IgD-negative memory B cell (primary cell): ENCODE data around the gene ARNT2. TPM values are rescaled to one million over a fixed set of nuclear protein-coding genes. Genes with fewer than 3 reads are reported as not detected.

Experiments used
- H3K27ac Mint-ChIP-seq, 3 donors: one replicate each; pipeline ENCODE4 v1.8.0; 2020 to 2022; ENCODE audit warnings: mild to moderate bottlenecking in 3 of 3, mixed read lengths in 3 of 3, moderate library complexity in 1 of 3
- H3K27me3 Mint-ChIP-seq: one replicate; pipeline ENCODE4 v1.8.0; 2021; ENCODE audit warnings: mixed read lengths
- H3K36me3 Mint-ChIP-seq: one replicate; pipeline ENCODE4 v1.8.0; 2020; ENCODE audit warnings: mild to moderate bottlenecking, mixed read lengths
- H3K4me1 Mint-ChIP-seq, 3 donors: one replicate each; pipeline ENCODE4 v1.8.0; 2020 to 2022; ENCODE audit warnings: mixed read lengths in 3 of 3, mild to moderate bottlenecking in 1 of 3
- H3K4me3 Mint-ChIP-seq, 4 donors: one replicate each; pipeline ENCODE4 v1.8.0; 2020 to 2022; ENCODE audit warnings: mild to moderate bottlenecking in 4 of 4, mixed read lengths in 4 of 4, moderate library complexity in 3 of 4
- H3K9me3 Mint-ChIP-seq, 3 donors: one replicate each; pipeline ENCODE4 v1.8.0; 2020 to 2021; ENCODE audit warnings: mixed read lengths in 3 of 3, mild to moderate bottlenecking in 1 of 3
- polyA plus RNA-seq: library from polyadenylated mRNA; unstranded; fragments of 300-500 nt; fragmentation: Illumina TruSeq; gene quantifications from one replicate; pipeline ENCODE4 v1.2.3, GENCODE V29; 2021

The ARNT2 gene
- polyA plus RNA-seq, 1 donor from 2014 or later: not detected

GRCh38 chr15:80559761-80560160, 155.6 kb downstream of the ARNT2 start:
- peaks cover 1% of the 10 kb centered on the region for H3K36me3 Mint-ChIP-seq
- H3K9me3 Mint-ChIP-seq: no peaks in the 10 kb centered on the region
- H3K4me3 Mint-ChIP-seq: no peak overlapping the region
- no peak overlapping the region for H3K27ac Mint-ChIP-seq
- peaks cover 3% of the 10 kb centered on the region for H3K27me3 Mint-ChIP-seq
- H3K4me1 Mint-ChIP-seq: peaks cover 0 to 2% (median 0%) of the 10 kb centered on the region in 3 donors

GRCh38 chr15:80560601-80561400, 156.6 kb downstream of the ARNT2 start:
- Mint-ChIP-seq H3K9me3 (no peaks in the 10 kb centered on the region), H3K36me3 (peaks cover 1% of the 10 kb centered on the region), H3K27ac (no peak overlapping the region), H3K4me3 (no peak overlapping the region), H3K4me1 (peaks cover 0 to 4% (median 2%) of the 10 kb centered on the region in 3 donors), H3K27me3 (peaks cover 3% of the 10 kb centered on the region)

- H3K9me3 Mint-ChIP-seq: no peaks in the 10 kb centered on the region
- peaks cover 0 to 5% (median 4%) of the 10 kb centered on the region in 3 donors for H3K4me1 Mint-ChIP-seq
- H3K36me3 Mint-ChIP-seq: no peaks in the 10 kb centered on the region
- no peak overlapping the region for H3K4me3 Mint-ChIP-seq
- no peak overlapping the region for H3K27ac Mint-ChIP-seq
- peaks cover 6% of the 10 kb centered on the region for H3K27me3 Mint-ChIP-seq
These were observed 157.3 kb downstream of the ARNT2 start for GRCh38 chr15:80561500-80561899.

GRCh38 chr15:80562033-80562432, 157.9 kb downstream of the ARNT2 start:
- Mint-ChIP-seq H3K4me3 (no peak overlapping the region), H3K27ac (no peak overlapping the region), H3K4me1 (peaks cover 0 to 5% (median 4%) of the 10 kb centered on the region in 3 donors), H3K36me3 (no peaks in the 10 kb centered on the region), H3K9me3 (no peaks in the 10 kb centered on the region), H3K27me3 (peaks cover 6% of the 10 kb centered on the region)

GRCh38 chr15:80562846-80563245, 158.7 kb downstream of the ARNT2 start:
- Mint-ChIP-seq H3K9me3 (no peaks in the 10 kb centered on the region), H3K27ac (peak overlapping the region in 1 of 3 donors; percentile 15), H3K4me3 (no peak overlapping the region), H3K27me3 (peaks cover 10% of the 10 kb centered on the region), H3K36me3 (no peaks in the 10 kb centered on the region), H3K4me1 (peaks cover 0 to 5% (median 4%) of the 10 kb centered on the region in 3 donors)

GRCh38 chr15:80563372-80563997, 159.3 kb downstream of the ARNT2 start:
- Mint-ChIP-seq H3K9me3 (no peaks in the 10 kb centered on the region), H3K36me3 (no peaks in the 10 kb centered on the region), H3K4me3 (no peak overlapping the region), H3K4me1 (peaks cover 0 to 5% (median 4%) of the 10 kb centered on the region in 3 donors), H3K27ac (no peak overlapping the region), H3K27me3 (peaks cover 13% of the 10 kb centered on the region)

GRCh38 chr15:80564056-80564455, 159.9 kb downstream of the ARNT2 start:
- H3K27me3 Mint-ChIP-seq: peaks cover 13% of the 10 kb centered on the region
- H3K27ac Mint-ChIP-seq: no peak overlapping the region
- H3K4me3 Mint-ChIP-seq: no peak overlapping the region
- H3K9me3 Mint-ChIP-seq: peaks cover 0 to 2% (median 0%) of the 10 kb centered on the region in 3 donors
- peaks cover 0 to 5% (median 4%) of the 10 kb centered on the region in 3 donors for H3K4me1 Mint-ChIP-seq
- no peaks in the 10 kb centered on the region for H3K36me3 Mint-ChIP-seq

GRCh38 chr15:80565398-80565797, 161.2 kb downstream of the ARNT2 start:
- Mint-ChIP-seq H3K9me3 (peaks cover 0 to 2% (median 0%) of the 10 kb centered on the region in 3 donors), H3K27me3 (peaks cover 13% of the 10 kb centered on the region), H3K4me1 (peaks cover 0 to 5% (median 4%) of the 10 kb centered on the region in 3 donors), H3K36me3 (no peaks in the 10 kb centered on the region), H3K4me3 (no peak overlapping the region), H3K27ac (no peak overlapping the region)

- Mint-ChIP-seq H3K27me3 (peaks cover 13% of the 10 kb centered on the region), H3K4me1 (peaks cover 0 to 5% (median 4%) of the 10 kb centered on the region in 3 donors), H3K36me3 (no peaks in the 10 kb centered on the region), H3K27ac (no peak overlapping the region), H3K4me3 (no peak overlapping the region), H3K9me3 (peaks cover 0 to 2% (median 0%) of the 10 kb centered on the region in 3 donors)
These were observed 161.8 kb downstream of the ARNT2 start for GRCh38 chr15:80565988-80566387.

- Mint-ChIP-seq H3K9me3 (peaks cover 0 to 2% (median 0%) of the 10 kb centered on the region in 3 donors), H3K4me1 (peaks cover 0 to 5% (median 4%) of the 10 kb centered on the region in 3 donors), H3K36me3 (no peaks in the 10 kb centered on the region), H3K27ac (no peak overlapping the region), H3K4me3 (no peak overlapping the region), H3K27me3 (peaks cover 13% of the 10 kb centered on the region)
These were observed 163.6 kb downstream of the ARNT2 start for GRCh38 chr15:80567721-80568157.

GRCh38 chr15:80568298-80568697, 164.1 kb downstream of the ARNT2 start:
- Mint-ChIP-seq H3K9me3 (peaks cover 0 to 2% (median 0%) of the 10 kb centered on the region in 3 donors), H3K27ac (no peak overlapping the region), H3K27me3 (peaks cover 13% of the 10 kb centered on the region), H3K36me3 (no peaks in the 10 kb centered on the region), H3K4me3 (no peak overlapping the region), H3K4me1 (peaks cover 0 to 5% (median 4%) of the 10 kb centered on the region in 3 donors)

GRCh38 chr15:80568876-80569605, 164.9 kb downstream of the ARNT2 start:
- no peak overlapping the region for H3K27ac Mint-ChIP-seq
- H3K4me3 Mint-ChIP-seq: no peak overlapping the region
- peaks cover 0 to 2% (median 0%) of the 10 kb centered on the region in 3 donors for H3K9me3 Mint-ChIP-seq
- no peaks in the 10 kb centered on the region for H3K36me3 Mint-ChIP-seq
- peaks cover 10% of the 10 kb centered on the region for H3K27me3 Mint-ChIP-seq
- peaks cover 0 to 5% (median 4%) of the 10 kb centered on the region in 3 donors for H3K4me1 Mint-ChIP-seq

GRCh38 chr15:80569656-80570055, 165.5 kb downstream of the ARNT2 start:
- Mint-ChIP-seq H3K27ac (no peak overlapping the region), H3K4me3 (no peak overlapping the region), H3K9me3 (peaks cover 0 to 2% (median 0%) of the 10 kb centered on the region in 3 donors), H3K27me3 (peaks cover 10% of the 10 kb centered on the region), H3K4me1 (peaks cover 0 to 4% (median 4%) of the 10 kb centered on the region in 3 donors), H3K36me3 (no peaks in the 10 kb centered on the region)

GRCh38 chr15:80570553-80570952, 166.4 kb downstream of the ARNT2 start:
- Mint-ChIP-seq H3K27ac (peak overlapping the region in 1 of 3 donors; percentile 44), H3K4me3 (no peak overlapping the region), H3K36me3 (no peaks in the 10 kb centered on the region), H3K27me3 (peaks cover 10% of the 10 kb centered on the region), H3K9me3 (peaks cover 0 to 2% (median 0%) of the 10 kb centered on the region in 3 donors), H3K4me1 (peaks cover 0 to 3% (median 2%) of the 10 kb centered on the region in 3 donors)

GRCh38 chr15:80572337-80572736, 168.2 kb downstream of the ARNT2 start:
- Mint-ChIP-seq H3K36me3 (no peaks in the 10 kb centered on the region), H3K4me3 (no peak overlapping the region), H3K27ac (no peak overlapping the region), H3K9me3 (peaks cover 0 to 2% (median 0%) of the 10 kb centered on the region in 3 donors), H3K27me3 (peaks cover 7% of the 10 kb centered on the region), H3K4me1 (no peaks in the 10 kb centered on the region)
